Endothelial cell (in vitro differentiated cells): ENCODE data around the gene NTN3. TPM values are rescaled to one million over a fixed set of nuclear protein-coding genes. Genes with fewer than 3 reads are reported as not detected.
A peak's percentile ranks its signal among the peaks of the same experiment; 100 is the strongest.

Experiments used
- DNase-seq: peaks from one replicate; pipeline ENCODE4 v3.0.0; 2021; ENCODE audit warnings: low spot score
- H3K27ac Mint-ChIP-seq: one replicate; pipeline ENCODE4 v1.8.0; 2021; ENCODE audit warnings: mixed read lengths, inconsistent platforms; ENCODE audit not compliant: unreplicated experiment
- H3K27me3 Mint-ChIP-seq: one replicate; pipeline ENCODE4 v1.8.0; 2021; ENCODE audit warnings: mild to moderate bottlenecking, moderate library complexity, mixed read lengths, inconsistent platforms; ENCODE audit not compliant: unreplicated experiment
- H3K36me3 Mint-ChIP-seq: one replicate; pipeline ENCODE4 v1.8.0; 2021; ENCODE audit warnings: mild to moderate bottlenecking, low read depth, mixed read lengths, inconsistent platforms; ENCODE audit not compliant: unreplicated experiment
- H3K4me1 Mint-ChIP-seq: one replicate; pipeline ENCODE4 v1.8.0; 2021; ENCODE audit warnings: mild to moderate bottlenecking, mixed read lengths, inconsistent platforms; ENCODE audit not compliant: unreplicated experiment
- H3K4me3 Mint-ChIP-seq: one replicate; pipeline ENCODE4 v1.8.0; 2021; ENCODE audit warnings: mild to moderate bottlenecking, mixed read lengths, inconsistent platforms; ENCODE audit not compliant: unreplicated experiment
- H3K9me3 Mint-ChIP-seq: one replicate; pipeline ENCODE4 v1.8.0; 2021; ENCODE audit warnings: mixed read lengths, inconsistent platforms; ENCODE audit not compliant: unreplicated experiment
- CTCF ChIP-seq: fragments of 200-600 bp; sonication (generic); IDR thresholded peaks from one replicate; pipeline ENCODE4 v1.5.0; 2021; ENCODE audit warnings: antibody characterized with exemption; ENCODE audit not compliant: unreplicated experiment
- total RNA-seq: library from RNA; stranded (reverse); fragmentation: NEBNext Ultra II Directional; extraction: Animal tissue kit (Norgen Biotek cat#: 25700); gene quantifications from one replicate; pipeline ENCODE4 v1.2.1, GENCODE V29; 2021; ENCODE audit not compliant: unreplicated experiment

NTN3 gene
- total RNA-seq, 1 donor from 2014 or later, result not detected

DNA sequence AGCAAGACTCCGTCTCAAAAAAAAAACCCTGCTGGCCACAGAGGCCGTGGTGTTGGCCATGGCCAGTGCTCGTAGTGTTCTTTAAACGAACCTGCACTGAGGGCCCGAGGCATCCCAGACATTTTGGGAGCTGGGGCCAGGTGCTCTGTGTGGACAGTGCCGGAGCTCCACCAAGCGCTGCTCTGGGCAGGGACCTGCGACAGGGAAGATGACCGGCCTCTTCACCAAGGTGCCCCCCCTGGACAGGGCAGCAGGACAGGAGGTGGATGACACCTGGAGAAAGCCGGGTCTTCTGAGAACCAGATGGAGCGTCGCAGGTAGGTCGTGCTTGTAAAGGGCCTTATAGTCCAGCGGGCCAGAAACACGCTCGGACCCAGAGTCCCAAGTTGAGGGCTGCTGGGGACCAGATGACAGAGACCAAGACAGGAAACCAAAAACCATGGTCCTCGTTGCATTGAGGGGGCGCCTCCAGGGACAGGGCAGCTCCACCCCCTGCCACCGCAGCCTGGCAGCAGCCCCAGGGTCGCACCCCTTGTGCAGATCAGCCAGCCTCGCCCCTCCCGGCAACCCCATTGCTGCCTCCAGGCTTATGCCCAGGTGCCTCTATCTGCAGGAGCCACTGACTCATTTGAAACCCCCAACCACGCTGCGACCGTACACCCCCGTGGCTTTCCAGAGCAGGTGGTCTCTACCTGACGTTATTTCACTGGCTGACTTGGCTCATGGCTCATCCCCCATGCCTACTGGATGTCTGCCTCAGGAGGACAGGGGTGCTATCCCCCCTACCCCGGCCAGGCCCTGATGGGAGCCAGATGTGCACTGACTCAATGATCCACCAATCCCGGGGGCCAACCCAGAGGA, 4.2 kb upstream of the NTN3 start:
- peaks cover 19% of the 10 kb centered on the region for H3K27me3 Mint-ChIP-seq
- no peak for DNase-seq
- H3K36me3 Mint-ChIP-seq, result peaks cover 3% of the 10 kb centered on the region
- H3K9me3 Mint-ChIP-seq, result no peaks in the 10 kb centered on the region
- peaks cover 4% of the 10 kb centered on the region for H3K4me1 Mint-ChIP-seq
- no peak overlapping the region for H3K4me3 Mint-ChIP-seq
- no peak for TF ChIP-seq CTCF
- no peak overlapping the region for H3K27ac Mint-ChIP-seq

DNA sequence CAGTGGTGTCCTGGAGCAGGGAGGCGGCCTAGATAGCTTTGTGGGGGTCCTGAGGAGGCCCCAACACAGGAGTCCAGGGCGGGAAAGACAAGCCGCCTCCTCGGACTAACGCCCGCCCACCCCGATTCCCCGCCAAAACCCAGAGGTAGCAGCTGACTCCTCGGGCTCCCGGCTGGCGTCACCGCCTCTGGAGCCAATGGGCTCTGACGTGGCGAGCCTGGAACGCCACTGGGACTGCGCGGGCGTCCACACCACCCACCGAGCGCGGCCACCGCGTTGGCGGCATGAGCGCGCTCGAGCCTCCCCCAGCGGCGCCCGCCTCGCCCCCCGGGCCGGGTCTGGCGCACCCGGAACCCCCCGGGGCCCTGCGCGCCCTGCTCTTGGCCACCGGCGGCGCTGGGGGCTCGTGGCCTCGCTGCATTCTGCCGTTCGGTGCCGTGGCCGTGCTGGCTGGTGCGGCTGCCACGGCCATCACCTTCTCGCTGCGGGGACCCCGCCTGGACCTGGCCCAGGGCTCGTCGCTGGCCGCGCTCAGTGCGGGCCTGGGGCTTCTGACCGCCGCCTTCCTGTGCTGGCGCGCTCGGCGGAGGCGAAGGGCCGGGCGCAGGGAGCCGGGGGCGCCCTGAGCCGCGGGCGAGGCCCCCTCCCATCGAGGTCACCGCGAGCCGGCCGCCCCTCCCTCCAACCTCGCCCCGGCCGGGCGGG, 3.4 kb upstream of the NTN3 start:
- H3K27ac Mint-ChIP-seq, result no peak overlapping the region

GRCh38 chr16:2468233-2468724, 2.8 kb upstream of the NTN3 start:
- H3K27ac Mint-ChIP-seq, result no peak overlapping the region
- no peak for DNase-seq

More for the DNA sequence above, 3.4 kb upstream of the NTN3 start:
- H3K9me3 Mint-ChIP-seq, result no peaks in the 10 kb centered on the region
- peaks cover 20% of the 10 kb centered on the region for H3K27me3 Mint-ChIP-seq
- DNase-seq, result peak; percentile 32
- H3K4me3 Mint-ChIP-seq, result no peak overlapping the region
- peaks cover 3% of the 10 kb centered on the region for H3K36me3 Mint-ChIP-seq
- H3K4me1 Mint-ChIP-seq, result peaks cover 4% of the 10 kb centered on the region
- no peak for TF ChIP-seq CTCF

GRCh38 chr16:2468725-2469398, 2.2 kb upstream of the NTN3 start:
- no peaks in the 10 kb centered on the region for H3K9me3 Mint-ChIP-seq
- no peak overlapping the region for H3K27ac Mint-ChIP-seq
- H3K36me3 Mint-ChIP-seq, result no peaks in the 10 kb centered on the region
- DNase-seq, result no peak
- no peak overlapping the region for H3K4me3 Mint-ChIP-seq
- peaks cover 27% of the 10 kb centered on the region for H3K27me3 Mint-ChIP-seq
- no peak for TF ChIP-seq CTCF
- peaks cover 4% of the 10 kb centered on the region for H3K4me1 Mint-ChIP-seq

More at GRCh38 chr16:2468233-2468724, 2.8 kb upstream of the NTN3 start:
- Mint-ChIP-seq H3K27me3 (peaks cover 25% of the 10 kb centered on the region), H3K4me1 (peaks cover 4% of the 10 kb centered on the region), H3K9me3 (no peaks in the 10 kb centered on the region), H3K36me3 (peaks cover 3% of the 10 kb centered on the region), H3K4me3 (no peak overlapping the region)
- TF ChIP-seq CTCF, result no peak
